GM13977 (cell line): Measurements from ENCODE around the gene DOK5.

Experiments used
- DNase-seq: peaks from one replicate; pipeline ENCODE4 v3.0.0; 2012; ENCODE audit warnings: low spot score
- in situ Hi-C: fragments of 300-500 bp; cut with MboI; formaldehyde crosslinking; loops from one replicate; pipeline ENCODE4 v1.12.0; 2022; ENCODE audit warnings: low sequenced_read_pairs, low pct_unique_long_range_greater_than_20kb, mixed read lengths, inconsistent platforms; ENCODE audit not compliant: unreplicated experiment
- TF ChIP-seq, protein P1 (sequence below): IDR thresholded peaks from 2 replicates; pipeline ENCODE4 v1.5.1; 2012; ENCODE audit warnings: mild to moderate bottlenecking, control low read depth; ENCODE audit not compliant: insufficient read depth; ENCODE audit errors: extremely low read depth, missing control alignments

The DOK5 gene

DNA sequence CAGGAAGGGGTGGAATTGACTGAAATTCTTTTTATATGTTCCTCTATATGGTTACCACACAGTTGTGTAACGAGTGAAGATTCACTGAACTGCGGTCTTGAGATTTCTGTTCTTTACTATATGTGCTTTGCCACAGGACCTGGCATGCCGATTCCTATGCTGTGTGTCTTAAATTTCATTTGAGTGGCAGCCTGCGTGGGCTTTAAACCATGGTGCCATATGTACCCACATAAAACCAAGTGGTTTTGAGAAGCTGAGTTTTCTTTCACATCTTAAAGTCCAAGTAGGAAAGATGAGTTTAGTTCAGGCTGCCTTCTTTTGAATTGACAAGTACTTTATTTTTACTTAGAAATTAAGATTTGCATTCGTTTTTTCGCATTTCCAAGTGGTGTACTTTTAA is 101.1 kb downstream of the DOK5 start:
- no peak for DNase-seq
- in situ Hi-C loops = no loop called here
- TF ChIP-seq, protein P1, sequence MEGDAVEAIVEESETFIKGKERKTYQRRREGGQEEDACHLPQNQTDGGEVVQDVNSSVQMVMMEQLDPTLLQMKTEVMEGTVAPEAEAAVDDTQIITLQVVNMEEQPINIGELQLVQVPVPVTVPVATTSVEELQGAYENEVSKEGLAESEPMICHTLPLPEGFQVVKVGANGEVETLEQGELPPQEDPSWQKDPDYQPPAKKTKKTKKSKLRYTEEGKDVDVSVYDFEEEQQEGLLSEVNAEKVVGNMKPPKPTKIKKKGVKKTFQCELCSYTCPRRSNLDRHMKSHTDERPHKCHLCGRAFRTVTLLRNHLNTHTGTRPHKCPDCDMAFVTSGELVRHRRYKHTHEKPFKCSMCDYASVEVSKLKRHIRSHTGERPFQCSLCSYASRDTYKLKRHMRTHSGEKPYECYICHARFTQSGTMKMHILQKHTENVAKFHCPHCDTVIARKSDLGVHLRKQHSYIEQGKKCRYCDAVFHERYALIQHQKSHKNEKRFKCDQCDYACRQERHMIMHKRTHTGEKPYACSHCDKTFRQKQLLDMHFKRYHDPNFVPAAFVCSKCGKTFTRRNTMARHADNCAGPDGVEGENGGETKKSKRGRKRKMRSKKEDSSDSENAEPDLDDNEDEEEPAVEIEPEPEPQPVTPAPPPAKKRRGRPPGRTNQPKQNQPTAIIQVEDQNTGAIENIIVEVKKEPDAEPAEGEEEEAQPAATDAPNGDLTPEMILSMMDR = no peak

DNA sequence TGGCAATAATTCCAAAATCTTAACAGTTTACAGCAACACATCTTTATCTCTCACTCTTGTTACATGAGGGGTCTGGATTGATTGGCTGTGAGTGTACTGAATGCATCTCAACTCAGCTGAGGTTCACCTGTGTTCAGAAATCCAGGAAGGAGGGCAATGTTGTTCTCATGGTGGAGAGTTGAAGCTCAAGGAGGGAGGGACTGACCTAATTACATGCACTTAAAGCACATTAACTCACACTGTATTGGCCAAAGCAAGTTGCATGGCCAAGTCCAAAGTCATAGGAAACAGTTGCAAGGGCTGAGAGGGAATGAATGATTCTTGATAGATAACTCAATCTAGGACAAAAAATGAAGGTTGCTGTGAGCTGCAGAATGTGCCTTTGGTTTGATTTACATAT is 102.2 kb downstream of the DOK5 start:
- DNase-seq = no peak
- TF ChIP-seq, protein P1 = no peak
- in situ Hi-C loops = no loop called here

DNA sequence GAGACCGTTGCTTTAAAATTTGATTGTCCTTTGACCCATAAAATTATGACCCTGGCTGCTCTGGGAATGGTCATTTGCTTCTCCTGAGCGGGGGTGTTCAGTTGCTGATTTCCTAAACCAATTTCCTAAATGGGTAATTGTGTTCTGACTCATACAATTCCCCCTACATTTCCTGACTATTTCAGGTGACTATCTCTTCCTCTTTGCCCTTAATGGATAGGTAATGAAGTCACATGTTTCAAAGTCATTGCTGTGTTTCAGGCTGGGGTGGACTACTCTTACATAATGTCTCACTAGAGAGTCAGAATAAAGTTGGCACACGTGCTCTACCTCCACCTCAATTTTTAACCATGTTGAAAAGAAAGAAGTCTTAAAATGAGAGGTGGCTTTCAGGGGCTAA is 109.8 kb downstream of the DOK5 start:
- TF ChIP-seq, protein P1 = no peak
- in situ Hi-C loops = no loop called here
- no peak for DNase-seq

DNA sequence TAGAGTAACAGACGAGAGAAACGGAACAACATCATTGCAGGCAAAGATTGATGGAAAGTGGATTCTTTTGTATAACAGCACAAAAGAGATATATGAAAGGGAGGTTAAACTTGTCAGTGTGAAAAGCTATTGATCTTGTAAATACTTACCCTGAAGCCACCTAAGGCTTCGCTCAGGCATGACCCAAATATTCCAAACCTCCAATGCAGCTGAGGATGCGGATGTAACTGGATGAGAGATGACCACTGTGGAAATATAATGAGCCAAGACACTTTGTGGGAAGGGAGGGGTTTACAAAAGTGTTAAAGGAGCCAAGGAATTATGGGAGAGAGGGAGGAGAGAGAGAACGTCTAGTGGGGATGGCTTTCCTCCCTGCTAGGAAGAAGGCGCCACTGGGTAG is 112.0 kb downstream of the DOK5 start:
- TF ChIP-seq, protein P1 = no peak
- in situ Hi-C loops = no loop called here
- no peak for DNase-seq

DNA sequence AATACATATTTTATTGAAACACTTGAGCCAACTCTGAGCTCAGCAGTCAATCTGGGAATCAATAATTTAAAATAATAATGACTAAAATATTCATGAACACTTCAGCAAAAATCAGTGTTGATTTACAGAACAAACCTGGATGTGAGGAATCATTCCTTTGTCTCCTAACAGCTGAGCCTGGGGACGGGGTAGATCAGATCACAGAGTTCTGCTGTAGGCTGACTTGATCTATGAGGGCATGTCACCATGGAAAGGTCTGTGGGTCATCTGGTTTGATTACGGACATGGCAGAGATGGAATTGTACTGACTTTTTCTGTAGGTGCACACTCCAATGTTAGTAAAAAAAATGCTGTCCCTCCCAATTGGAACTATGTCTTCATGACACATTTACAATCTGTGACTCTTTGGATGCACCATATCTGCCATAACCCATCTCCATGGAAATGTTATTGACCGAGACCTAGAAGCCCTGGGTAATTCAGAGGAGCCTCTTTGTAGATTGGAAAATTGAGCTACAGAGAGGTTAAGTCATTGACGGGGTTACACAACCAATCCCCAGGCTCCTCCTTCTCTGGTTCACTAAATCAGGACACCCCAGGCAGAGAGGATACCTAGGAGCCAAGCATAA is 114.1 kb downstream of the DOK5 start:
- in situ Hi-C loops = no loop called here
- TF ChIP-seq, protein P1 = no peak

DNA sequence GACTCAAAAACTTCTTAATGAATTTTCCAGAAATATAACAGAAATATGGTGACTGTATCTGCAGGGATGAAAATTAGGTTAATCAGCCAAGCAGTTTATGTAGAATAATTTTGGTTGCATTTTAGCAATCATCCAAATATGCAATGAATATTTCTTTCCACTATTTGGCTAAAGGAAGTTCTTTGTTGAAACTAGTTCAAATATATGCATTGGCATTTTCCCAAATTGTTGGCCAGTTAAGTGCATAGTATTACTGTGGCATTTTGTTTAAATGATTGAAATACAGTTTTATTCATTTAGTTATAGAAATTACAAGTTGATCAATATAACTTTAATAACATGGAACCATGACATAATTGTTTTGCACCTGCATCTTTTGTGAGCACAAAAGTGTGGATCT is 115.5 kb downstream of the DOK5 start:
- no peak for DNase-seq

More for the DNA sequence above, 114.1 kb downstream of the DOK5 start:
- no peak for DNase-seq

More for the DNA sequence above, 115.5 kb downstream of the DOK5 start:
- TF ChIP-seq, protein P1 = no peak
- in situ Hi-C loops = no loop called here
